GM23338 (cell line): ENCODE results near the gene TMEM229B.

Experiments
- EZH2 ChIP-seq: fragments of 200-600 bp; sonication (generic); IDR thresholded peaks from one replicate; pipeline ENCODE4 v1.8.0; 2017; ENCODE audit warnings: antibody characterized with exemption, mild to moderate bottlenecking, low read depth; ENCODE audit not compliant: unreplicated experiment
- EZH2phosphoT487 ChIP-seq: fragments of 200-600 bp; sonication (generic); IDR thresholded peaks from one replicate; pipeline ENCODE4 v1.8.1; 2018; ENCODE audit warnings: antibody characterized with exemption; ENCODE audit not compliant: unreplicated experiment
- POLR2AphosphoS5 ChIP-seq: IDR thresholded peaks from 2 replicates; pipeline ENCODE4 v1.6.1; 2016; ENCODE audit warnings: antibody characterized with exemption, low read depth
- ZNF331 ChIP-seq: fragments of 250-450 bp; sonication (Bioruptor Pico); IDR thresholded peaks from 2 replicates; pipeline ENCODE4 v1.5.0; 2020; ENCODE audit warnings: low read depth, mild to moderate bottlenecking, moderate library complexity
- TF ChIP-seq, protein P1 (sequence below), 2 experiments: fragments of 200-600 bp in 1 of 2; sonication (generic) in 1 of 2; conservative IDR thresholded peaks; 2 replicates each; pipeline versions ENCODE4 v1.5.1 to v1.6.1; 2016 to 2017; ENCODE audit warnings: antibody characterized with exemption in 2 of 2, low read depth in 2 of 2, mild to moderate bottlenecking in 2 of 2, moderate library complexity in 1 of 2
- TF ChIP-seq, protein P2 (sequence below): IDR thresholded peaks from one replicate; pipeline ENCODE4 v1.6.1; 2018; ENCODE audit warnings: antibody characterized with exemption; ENCODE audit not compliant: unreplicated experiment

DNA sequence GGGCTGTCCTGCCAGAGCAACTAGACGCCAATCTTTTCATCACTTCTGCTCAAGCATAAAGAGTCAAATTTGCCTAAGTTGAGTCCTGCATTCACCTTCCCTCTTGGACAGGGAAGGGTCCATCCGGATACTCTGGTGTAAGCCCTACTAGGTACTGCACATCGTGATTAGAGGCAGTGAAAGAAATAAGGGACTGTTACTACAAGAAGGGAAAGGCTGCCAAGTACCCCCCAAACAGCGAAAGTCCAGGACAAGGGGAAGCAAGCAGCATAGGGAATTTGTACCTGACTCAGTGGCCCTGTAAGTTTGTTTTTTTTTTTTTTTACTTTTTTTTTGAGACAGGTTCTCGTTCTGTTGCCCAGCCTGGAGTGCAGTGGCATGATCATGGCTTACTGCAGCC is 30.9 kb upstream of the TMEM229B start:
- TF ChIP-seq, protein P1, sequence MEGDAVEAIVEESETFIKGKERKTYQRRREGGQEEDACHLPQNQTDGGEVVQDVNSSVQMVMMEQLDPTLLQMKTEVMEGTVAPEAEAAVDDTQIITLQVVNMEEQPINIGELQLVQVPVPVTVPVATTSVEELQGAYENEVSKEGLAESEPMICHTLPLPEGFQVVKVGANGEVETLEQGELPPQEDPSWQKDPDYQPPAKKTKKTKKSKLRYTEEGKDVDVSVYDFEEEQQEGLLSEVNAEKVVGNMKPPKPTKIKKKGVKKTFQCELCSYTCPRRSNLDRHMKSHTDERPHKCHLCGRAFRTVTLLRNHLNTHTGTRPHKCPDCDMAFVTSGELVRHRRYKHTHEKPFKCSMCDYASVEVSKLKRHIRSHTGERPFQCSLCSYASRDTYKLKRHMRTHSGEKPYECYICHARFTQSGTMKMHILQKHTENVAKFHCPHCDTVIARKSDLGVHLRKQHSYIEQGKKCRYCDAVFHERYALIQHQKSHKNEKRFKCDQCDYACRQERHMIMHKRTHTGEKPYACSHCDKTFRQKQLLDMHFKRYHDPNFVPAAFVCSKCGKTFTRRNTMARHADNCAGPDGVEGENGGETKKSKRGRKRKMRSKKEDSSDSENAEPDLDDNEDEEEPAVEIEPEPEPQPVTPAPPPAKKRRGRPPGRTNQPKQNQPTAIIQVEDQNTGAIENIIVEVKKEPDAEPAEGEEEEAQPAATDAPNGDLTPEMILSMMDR (conservative IDR thresholded peaks at IDR 0.05; ENCODE audit: low read depth in 2 of 2): no peak
- TF ChIP-seq ZNF331 (no peak), POLR2AphosphoS5 (no peak), EZH2 (no peak), EZH2phosphoT487 (no peak)
- TF ChIP-seq, protein P2, sequence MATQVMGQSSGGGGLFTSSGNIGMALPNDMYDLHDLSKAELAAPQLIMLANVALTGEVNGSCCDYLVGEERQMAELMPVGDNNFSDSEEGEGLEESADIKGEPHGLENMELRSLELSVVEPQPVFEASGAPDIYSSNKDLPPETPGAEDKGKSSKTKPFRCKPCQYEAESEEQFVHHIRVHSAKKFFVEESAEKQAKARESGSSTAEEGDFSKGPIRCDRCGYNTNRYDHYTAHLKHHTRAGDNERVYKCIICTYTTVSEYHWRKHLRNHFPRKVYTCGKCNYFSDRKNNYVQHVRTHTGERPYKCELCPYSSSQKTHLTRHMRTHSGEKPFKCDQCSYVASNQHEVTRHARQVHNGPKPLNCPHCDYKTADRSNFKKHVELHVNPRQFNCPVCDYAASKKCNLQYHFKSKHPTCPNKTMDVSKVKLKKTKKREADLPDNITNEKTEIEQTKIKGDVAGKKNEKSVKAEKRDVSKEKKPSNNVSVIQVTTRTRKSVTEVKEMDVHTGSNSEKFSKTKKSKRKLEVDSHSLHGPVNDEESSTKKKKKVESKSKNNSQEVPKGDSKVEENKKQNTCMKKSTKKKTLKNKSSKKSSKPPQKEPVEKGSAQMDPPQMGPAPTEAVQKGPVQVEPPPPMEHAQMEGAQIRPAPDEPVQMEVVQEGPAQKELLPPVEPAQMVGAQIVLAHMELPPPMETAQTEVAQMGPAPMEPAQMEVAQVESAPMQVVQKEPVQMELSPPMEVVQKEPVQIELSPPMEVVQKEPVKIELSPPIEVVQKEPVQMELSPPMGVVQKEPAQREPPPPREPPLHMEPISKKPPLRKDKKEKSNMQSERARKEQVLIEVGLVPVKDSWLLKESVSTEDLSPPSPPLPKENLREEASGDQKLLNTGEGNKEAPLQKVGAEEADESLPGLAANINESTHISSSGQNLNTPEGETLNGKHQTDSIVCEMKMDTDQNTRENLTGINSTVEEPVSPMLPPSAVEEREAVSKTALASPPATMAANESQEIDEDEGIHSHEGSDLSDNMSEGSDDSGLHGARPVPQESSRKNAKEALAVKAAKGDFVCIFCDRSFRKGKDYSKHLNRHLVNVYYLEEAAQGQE: no peak
